ENCODE measurements around the gene RIGI. TPM values are rescaled to one million over a fixed set of nuclear protein-coding genes. Genes with fewer than 3 reads are reported as not detected.

RIGI gene
- total and polyA plus RNA-seq, 8 donors, result 1.7 to 14.9 (median 3.5) TPM

DNA sequence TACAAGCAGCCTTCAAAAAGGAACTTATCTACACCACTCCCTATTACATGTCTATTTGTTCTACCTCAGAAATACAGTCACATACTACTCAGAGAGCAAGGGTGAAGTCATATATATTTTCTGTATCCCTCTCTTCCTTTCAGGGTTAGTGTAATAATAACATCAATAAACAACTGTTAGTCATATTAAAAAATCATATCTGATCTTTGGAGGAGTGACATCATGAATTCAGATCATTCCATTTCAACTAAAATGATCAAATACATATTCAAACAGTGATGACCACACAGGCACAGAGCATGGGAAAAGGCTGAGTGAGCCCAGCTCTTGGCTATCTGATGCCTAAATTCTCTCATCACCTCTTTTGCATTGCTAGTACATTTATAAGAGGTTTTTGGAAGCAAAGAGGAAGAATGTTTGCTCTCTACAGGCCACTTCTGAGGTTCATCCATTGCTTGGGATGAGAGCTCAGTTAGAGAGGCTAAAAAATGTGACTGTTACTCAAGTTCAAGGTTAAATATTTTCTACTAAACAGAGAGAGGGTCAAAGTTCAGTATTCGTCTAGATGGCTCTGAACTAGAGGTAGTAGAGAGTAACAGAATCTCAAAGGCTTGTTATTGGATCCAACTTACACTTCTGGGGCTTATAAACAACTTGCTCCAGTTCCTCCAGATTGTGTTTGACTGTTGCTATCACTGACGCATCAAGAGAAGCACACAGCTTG is 39.0 kb downstream of the RIGI start:
- Histone ChIP-seq H3K9me3 (no peaks in the 10 kb centered on the region), H3K27me3 (no peaks in the 10 kb centered on the region), H3K4me3 (no peak overlapping the region), H3K36me3 (peaks cover 52 to 100% (median 95%) of the 10 kb centered on the region in 4 donors), H3K27ac (no peak overlapping the region), H3K4me1 (no peaks in the 10 kb centered on the region)
- no peak for DNase-seq
- 63 to 70% (median 66%) methylated on average over 2 of the region's 2 CpGs for WGBS, 5 donors
- TF ChIP-seq EP300 (IDR thresholded peaks at IDR 0.05), result no peak
- TF ChIP-seq, protein P1, sequence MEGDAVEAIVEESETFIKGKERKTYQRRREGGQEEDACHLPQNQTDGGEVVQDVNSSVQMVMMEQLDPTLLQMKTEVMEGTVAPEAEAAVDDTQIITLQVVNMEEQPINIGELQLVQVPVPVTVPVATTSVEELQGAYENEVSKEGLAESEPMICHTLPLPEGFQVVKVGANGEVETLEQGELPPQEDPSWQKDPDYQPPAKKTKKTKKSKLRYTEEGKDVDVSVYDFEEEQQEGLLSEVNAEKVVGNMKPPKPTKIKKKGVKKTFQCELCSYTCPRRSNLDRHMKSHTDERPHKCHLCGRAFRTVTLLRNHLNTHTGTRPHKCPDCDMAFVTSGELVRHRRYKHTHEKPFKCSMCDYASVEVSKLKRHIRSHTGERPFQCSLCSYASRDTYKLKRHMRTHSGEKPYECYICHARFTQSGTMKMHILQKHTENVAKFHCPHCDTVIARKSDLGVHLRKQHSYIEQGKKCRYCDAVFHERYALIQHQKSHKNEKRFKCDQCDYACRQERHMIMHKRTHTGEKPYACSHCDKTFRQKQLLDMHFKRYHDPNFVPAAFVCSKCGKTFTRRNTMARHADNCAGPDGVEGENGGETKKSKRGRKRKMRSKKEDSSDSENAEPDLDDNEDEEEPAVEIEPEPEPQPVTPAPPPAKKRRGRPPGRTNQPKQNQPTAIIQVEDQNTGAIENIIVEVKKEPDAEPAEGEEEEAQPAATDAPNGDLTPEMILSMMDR (IDR thresholded peaks at IDR 0.05), result no peak
- no peak for TF ChIP-seq POLR2AphosphoS5 (IDR thresholded peaks at IDR 0.05)
- TF ChIP-seq POLR2A (IDR thresholded peaks at IDR 0.05), result no peak
- intact Hi-C loops (cut with DNase I; ENCODE audit: low total_unique reads), result no loop called here

DNA sequence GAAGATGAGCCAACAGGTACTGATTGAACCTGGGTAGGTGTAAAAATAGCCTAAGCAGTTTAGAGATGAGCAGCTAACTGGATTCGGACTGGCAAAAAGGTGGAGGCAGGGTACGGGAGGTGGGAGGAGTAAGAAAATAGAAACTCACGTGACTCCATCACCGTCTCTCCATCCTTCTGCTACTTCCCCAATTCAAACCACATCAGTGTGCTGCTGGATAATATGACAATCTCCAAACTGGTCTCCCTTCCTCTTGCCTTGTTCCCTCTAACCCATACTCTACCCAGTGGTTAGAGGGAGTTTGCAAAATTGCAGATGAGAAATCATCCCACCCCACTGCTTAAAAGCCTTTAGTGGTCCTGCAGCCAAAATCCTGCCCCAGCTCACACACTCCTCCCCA is 42.7 kb downstream of the RIGI start:
- 81 to 96% (median 82%) methylated on average over 4 of the region's 4 CpGs for WGBS, 5 donors
- H3K36me3 ChIP-seq, result peaks cover 54 to 100% (median 99%) of the 10 kb centered on the region in 4 donors

More for the DNA sequence above, 42.7 kb downstream of the RIGI start:
- H3K27me3 ChIP-seq, result no peaks in the 10 kb centered on the region
- H3K4me3 ChIP-seq, result no peak overlapping the region
- intact Hi-C loops (cut with DNase I; ENCODE audit: low total_unique reads), result no loop called here
- H3K27ac ChIP-seq, result no peak overlapping the region
- H3K4me1 ChIP-seq, result no peaks in the 10 kb centered on the region
- H3K9me3 ChIP-seq, result no peaks in the 10 kb centered on the region
- TF ChIP-seq POLR2A (IDR thresholded peaks at IDR 0.05) (no peak), EP300 (IDR thresholded peaks at IDR 0.05) (no peak), POLR2AphosphoS5 (IDR thresholded peaks at IDR 0.05) (no peak)
- TF ChIP-seq, protein P1 (IDR thresholded peaks at IDR 0.05), result no peak
- DNase-seq, result no peak

Other genes with a start within 250 kb of the RIGI start
- 10 to 100 TPM in 3 of 5 donors, 1 to 10 TPM in 2; 5.8 to 44.2 (median 33.5) TPM for gene ACO1, start 141.6 kb downstream of the RIGI start, total RNA-seq
- gene ACO1, start 141.6 kb downstream of the RIGI start, polyA plus RNA-seq, result 10 to 100 TPM; 11.0 to 20.9 (median 14.7) TPM
- 10 to 100 TPM in 2 of 5 donors, 1 to 10 TPM in 1, not detected in 2; 2.4 to 21.4 (median 10.7) TPM for gene SMIM27, start 26.1 kb upstream of the RIGI start, total RNA-seq
- 10 to 100 TPM in 2 of 3 donors, 1 to 10 TPM in 1; 6.7 to 14.2 (median 12.5) TPM for gene SMIM27, start 26.1 kb upstream of the RIGI start, polyA plus RNA-seq
- gene TOPORS, start 26.4 kb upstream of the RIGI start, total RNA-seq, result 10 to 100 TPM in 3 of 5 donors, 1 to 10 TPM in 2; 3.2 to 45.9 (median 25.1) TPM
- gene TOPORS, start 26.4 kb upstream of the RIGI start, polyA plus RNA-seq, result 1 to 10 TPM; 4.2 to 5.7 (median 5.4) TPM
- gene NDUFB6, start 47.0 kb upstream of the RIGI start, total RNA-seq, result 10 to 100 TPM in 4 of 5 donors, 1 to 10 TPM in 1; 1.2 to 94.7 (median 43.3) TPM
- gene NDUFB6, start 47.0 kb upstream of the RIGI start, polyA plus RNA-seq, result 10 to 100 TPM; 41.1 to 63.6 (median 46.4) TPM
- not detected for gene TAF1L, start 109.5 kb upstream of the RIGI start, total RNA-seq
- gene TAF1L, start 109.5 kb upstream of the RIGI start, polyA plus RNA-seq, result not detected